ENCODE data around the gene SMIM21.

SMIM21 gene

GRCh38 chr18:75374466-75374865 is 53.0 kb downstream of the SMIM21 start:
- no peak for DNase-seq

- DNase-seq = no peak
Measured at GRCh38 chr18:75369026-75369721, 58.3 kb downstream of the SMIM21 start.

GRCh38 chr18:75365837-75366236 is 61.7 kb downstream of the SMIM21 start:
- DNase-seq = no peak

- no peak for DNase-seq
Measured at GRCh38 chr18:75365254-75365629, 62.3 kb downstream of the SMIM21 start.

GRCh38 chr18:75364512-75365253 is 62.8 kb downstream of the SMIM21 start:
- DNase-seq = no peak

GRCh38 chr18:75363446-75364225 is 63.9 kb downstream of the SMIM21 start:
- DNase-seq = no peak

GRCh38 chr18:75362435-75362834 is 65.1 kb downstream of the SMIM21 start:
- no peak for DNase-seq

GRCh38 chr18:75360941-75361340 is 66.6 kb downstream of the SMIM21 start:
- no peak for DNase-seq

- DNase-seq = no peak
Measured at GRCh38 chr18:75360215-75360614, 67.3 kb downstream of the SMIM21 start.

Measured in CD4-positive, alpha-beta T cell treated with Interferon gamma for 1 hour (primary cell).